Peyer's patch (tissue), 4 donors: ENCODE results near the gene PICK1.

Experiments used
- CTCF ChIP-seq, 6 experiments: fragments of 450-650 bp in 4 of 6; fragments of 200-600 bp in 2 of 6; sonication (generic) in 1 of 6; IDR thresholded peaks; one replicate each; pipeline ENCODE4 v1.5.1; 2017 to 2019; ENCODE audit warnings: antibody characterized with exemption in 6 of 6, mild to moderate bottlenecking in 3 of 6, moderate library complexity in 1 of 6
- POLR2A ChIP-seq, 2 donors: fragments of 450-650 bp; IDR thresholded peaks; one replicate each; pipeline ENCODE4 v1.5.1; 2017; ENCODE audit warnings: antibody characterized with exemption in 2 of 2, mild to moderate bottlenecking in 2 of 2, moderate library complexity in 2 of 2

GRCh38 chr22:38009000-38009806 lies 48.0 kb upstream of the PICK1 start:
- TF ChIP-seq CTCF (IDR thresholded peaks at IDR 0.05): no peak
- no peak for TF ChIP-seq POLR2A (IDR thresholded peaks at IDR 0.05)
